Activated CD4-positive, alpha-beta T cell treated with anti-CD3 and anti-CD28 coated beads, Interleukin-2, amount 10 ng/mL, durations not matched to agents 7 days and 5 days (primary cell): Measurements from ENCODE around the gene THUMPD1. TPM values are rescaled to one million over a fixed set of nuclear protein-coding genes. Genes with fewer than 3 reads are reported as not detected.
"Not testable (repeated sequence)": the region's sequence is repeated elsewhere in the genome, so short reads cannot be mapped to it uniquely, and the experiment has no call there.

Experiments
- CTCF ChIA-PET: fragments of 350-600 bp; sonication (Branson Sonifier 250); formaldehyde crosslinking; loops from one replicate; lab custom pipeline; 2021; ENCODE audit warnings: antibody characterized with exemption; lab: Charles Lee
- POLR2A ChIA-PET: fragments of 350-600 bp; sonication (Branson Sonifier 250); formaldehyde crosslinking; loops from one replicate; lab custom pipeline; 2021; ENCODE audit warnings: antibody characterized with exemption; lab: Charles Lee
- DNase-seq: peaks from one replicate; pipeline ENCODE4 v3.0.0-alpha.2; 2020
- H3K27ac Mint-ChIP-seq: one replicate; pipeline ENCODE4 v1.8.0; 2021; ENCODE audit warnings: mild to moderate bottlenecking, moderate library complexity, mixed read lengths
- H3K27me3 Mint-ChIP-seq: one replicate; pipeline ENCODE4 v1.8.0; 2021; ENCODE audit warnings: mixed read lengths
- H3K36me3 Mint-ChIP-seq: one replicate; pipeline ENCODE4 v1.8.0; 2021; ENCODE audit warnings: low read depth, mixed read lengths
- H3K4me1 Mint-ChIP-seq: one replicate; pipeline ENCODE4 v1.8.0; 2021; ENCODE audit warnings: mixed read lengths
- H3K4me3 Mint-ChIP-seq: one replicate; pipeline ENCODE4 v1.8.0; 2021; ENCODE audit warnings: mild to moderate bottlenecking, moderate library complexity, mixed read lengths
- H3K9me3 Mint-ChIP-seq: one replicate; pipeline ENCODE4 v1.8.0; 2021; ENCODE audit warnings: mixed read lengths
- total RNA-seq, 2 experiments: library from RNA; stranded (reverse); gene quantifications; one replicate each; pipeline ENCODE4 v1.2.3, GENCODE V29; 2021

THUMPD1 gene
- total RNA-seq, 2 experiments from 2014 or later = 42.9 to 43.1 TPM

- H3K27me3 Mint-ChIP-seq = no peaks in the 10 kb centered on the region
- DNase-seq = no peak
- CTCF ChIA-PET = no interaction called here
- no peaks in the 10 kb centered on the region for H3K9me3 Mint-ChIP-seq
- H3K27ac Mint-ChIP-seq = no peak overlapping the region
- H3K36me3 Mint-ChIP-seq = no peaks in the 10 kb centered on the region
- H3K4me1 Mint-ChIP-seq = no peaks in the 10 kb centered on the region
- H3K4me3 Mint-ChIP-seq = no peak overlapping the region
- POLR2A ChIA-PET = no interaction called here
Observed at GRCh38 chr16:20711277-20711911, 30.2 kb downstream of the THUMPD1 start.

GRCh38 chr16:20708129-20708528, 33.5 kb downstream of the THUMPD1 start:
- H3K4me3 Mint-ChIP-seq, H3K27me3 Mint-ChIP-seq, H3K27ac Mint-ChIP-seq, H3K9me3 Mint-ChIP-seq, POLR2A ChIA-PET, H3K36me3 Mint-ChIP-seq, H3K4me1 Mint-ChIP-seq: not testable (repeated sequence)
- CTCF ChIA-PET = interaction anchor here (0.5 kb wide), 1 partner anchor 332 kb away, joined by 3 read pairs; no protein-coding TSS in a partner anchor
- peak; percentile 28 for DNase-seq

GRCh38 chr16:20707461-20707860, 34.2 kb downstream of the THUMPD1 start:
- Mint-ChIP-seq H3K4me1 (no peaks in the 10 kb centered on the region), H3K27me3 (no peaks in the 10 kb centered on the region), H3K9me3 (no peaks in the 10 kb centered on the region), H3K4me3 (no peak overlapping the region), H3K27ac (no peak overlapping the region), H3K36me3 (no peaks in the 10 kb centered on the region)
- ChIA-PET CTCF (interaction anchor here (0.5 kb wide), 1 partner anchor 332 kb away, joined by 3 read pairs; no protein-coding TSS in a partner anchor), POLR2A (no interaction called here)
- no peak for DNase-seq

GRCh38 chr16:20705972-20706371, 35.6 kb downstream of the THUMPD1 start:
- H3K4me3 Mint-ChIP-seq, H3K27me3 Mint-ChIP-seq, CTCF ChIA-PET, H3K4me1 Mint-ChIP-seq, POLR2A ChIA-PET, DNase-seq, H3K27ac Mint-ChIP-seq, H3K36me3 Mint-ChIP-seq, H3K9me3 Mint-ChIP-seq: not testable (repeated sequence)

- Mint-ChIP-seq H3K36me3 (no peaks in the 10 kb centered on the region), H3K4me3 (no peak overlapping the region), H3K27ac (no peak overlapping the region), H3K4me1 (no peaks in the 10 kb centered on the region), H3K27me3 (peaks cover 4% of the 10 kb centered on the region), H3K9me3 (no peaks in the 10 kb centered on the region)
- DNase-seq = no peak
- CTCF ChIA-PET = no interaction called here
- POLR2A ChIA-PET = no interaction called here
Observed at GRCh38 chr16:20704281-20704680, 37.3 kb downstream of the THUMPD1 start.

- H3K4me3 Mint-ChIP-seq, H3K36me3 Mint-ChIP-seq, H3K9me3 Mint-ChIP-seq, DNase-seq, H3K27me3 Mint-ChIP-seq, H3K27ac Mint-ChIP-seq, H3K4me1 Mint-ChIP-seq, POLR2A ChIA-PET, CTCF ChIA-PET: not testable (repeated sequence)
Observed at GRCh38 chr16:20701692-20702091, 39.9 kb downstream of the THUMPD1 start.

GRCh38 chr16:20696618-20697017, 45.0 kb downstream of the THUMPD1 start:
- Mint-ChIP-seq H3K27me3 (peaks cover 25% of the 10 kb centered on the region), H3K36me3 (no peaks in the 10 kb centered on the region), H3K9me3 (no peaks in the 10 kb centered on the region), H3K4me3 (no peak overlapping the region), H3K27ac (no peak overlapping the region), H3K4me1 (no peaks in the 10 kb centered on the region)
- no peak for DNase-seq
- CTCF ChIA-PET = interaction anchor here (1.4 kb wide), 1 partner anchor 13 kb away, joined by 3 read pairs; no protein-coding TSS in a partner anchor
- POLR2A ChIA-PET = no interaction called here

- POLR2A ChIA-PET = no interaction called here
- CTCF ChIA-PET = no interaction called here
- Mint-ChIP-seq H3K4me1 (no peaks in the 10 kb centered on the region), H3K27me3 (peaks cover 21% of the 10 kb centered on the region), H3K9me3 (no peaks in the 10 kb centered on the region), H3K27ac (no peak overlapping the region), H3K36me3 (no peaks in the 10 kb centered on the region), H3K4me3 (no peak overlapping the region)
- DNase-seq = no peak
Observed at GRCh38 chr16:20695024-20695423, 46.6 kb downstream of the THUMPD1 start.

GRCh38 chr16:20694096-20694495, 47.5 kb downstream of the THUMPD1 start:
- H3K36me3 Mint-ChIP-seq, H3K27ac Mint-ChIP-seq, H3K4me3 Mint-ChIP-seq, CTCF ChIA-PET, H3K4me1 Mint-ChIP-seq, H3K9me3 Mint-ChIP-seq, DNase-seq: not testable (repeated sequence)
- POLR2A ChIA-PET = interaction anchor here (0.6 kb wide), 1 partner anchor 9 kb away, joined by 3 read pairs; no protein-coding TSS in a partner anchor
- peaks cover 25% of the 10 kb centered on the region for H3K27me3 Mint-ChIP-seq

GRCh38 chr16:20689668-20690067, 52.0 kb downstream of the THUMPD1 start:
- H3K4me1 Mint-ChIP-seq = no peaks in the 10 kb centered on the region
- ChIA-PET POLR2A (no interaction called here), CTCF (no interaction called here)
- no peak overlapping the region for H3K27ac Mint-ChIP-seq
- no peak overlapping the region for H3K4me3 Mint-ChIP-seq
- peaks cover 30% of the 10 kb centered on the region for H3K27me3 Mint-ChIP-seq
- H3K9me3 Mint-ChIP-seq = no peaks in the 10 kb centered on the region
- H3K36me3 Mint-ChIP-seq = no peaks in the 10 kb centered on the region
- no peak for DNase-seq

- ChIA-PET CTCF (no interaction called here), POLR2A (no interaction called here)
- no peak for DNase-seq
- peaks cover 5% of the 10 kb centered on the region for H3K4me1 Mint-ChIP-seq
- no peaks in the 10 kb centered on the region for H3K36me3 Mint-ChIP-seq
- peaks cover 5% of the 10 kb centered on the region for H3K27me3 Mint-ChIP-seq
- no peak overlapping the region for H3K4me3 Mint-ChIP-seq
- H3K9me3 Mint-ChIP-seq = no peaks in the 10 kb centered on the region
- no peak overlapping the region for H3K27ac Mint-ChIP-seq
Observed at GRCh38 chr16:20683812-20684211, 57.8 kb downstream of the THUMPD1 start.
